H1 (cell line): Measurements from ENCODE around the gene SON. TPM values are rescaled to one million over a fixed set of nuclear protein-coding genes. Genes with fewer than 3 reads are reported as not detected.

ENCODE experiments used
- ASH2L ChIP-seq: fragments of 200-600, 300-600 bp; sonication (generic); IDR thresholded peaks from one replicate; pipeline ENCODE4 v1.7.1; 2017; ENCODE audit warnings: low read length
- BACH1 ChIP-seq: IDR thresholded peaks from 2 replicates; pipeline ENCODE4 v1.6.1; 2012; ENCODE audit warnings: low read length, improper control_type of control experiment
- CBX5 ChIP-seq: fragments of 300-800, 300-1000 bp; sonication (generic); IDR thresholded peaks from 2 replicates; pipeline ENCODE4 v1.7.1; 2016; ENCODE audit warnings: antibody characterized with exemption, low read length, low read depth
- CHD7 ChIP-seq: fragments of 300-600 bp; sonication (generic); IDR thresholded peaks from 2 replicates; pipeline ENCODE4 v1.7.1; 2012; ENCODE audit warnings: low read length, moderate library complexity, mild to moderate bottlenecking, inconsistent platforms; ENCODE audit not compliant: insufficient replicate concordance
- EZH2 ChIP-seq: fragments of 200-600 bp; sonication (generic); IDR thresholded peaks from 2 replicates; pipeline ENCODE4 v1.7.1; 2012; ENCODE audit warnings: low read depth, mild to moderate bottlenecking, moderate library complexity, low read length, inconsistent platforms; ENCODE audit not compliant: severe bottlenecking
- HDAC2 ChIP-seq, 2 experiments: fragments of 300-600 bp in 1 of 2; sonication (generic) in 1 of 2; IDR thresholded peaks; 2 replicates each; pipeline ENCODE4 v1.6.1; 2011 to 2012; ENCODE audit warnings: low read depth in 2 of 2, low read length in 2 of 2, mild to moderate bottlenecking in 2 of 2, moderate library complexity in 2 of 2, borderline replicate concordance in 1 of 2, inconsistent platforms in 1 of 2
- SIRT6 ChIP-seq: IDR thresholded peaks from one replicate; pipeline ENCODE4 v1.7.1; 2012; ENCODE audit warnings: low read length, inconsistent platforms
- SRF ChIP-seq: IDR thresholded peaks from 2 replicates; pipeline ENCODE4 v1.6.1; 2011; ENCODE audit warnings: mild to moderate bottlenecking, low read depth, low read length, moderate library complexity
- polyA plus RNA-seq, 7 experiments: library from polyadenylated mRNA; depleted of rRNA in 3 of 7; stranded (reverse) in 5 of 7; unstranded in 2 of 7; fragments of >200 nt in 5 of 7; fragments of 200-250 nt in 2 of 7; gene quantifications; 1 replicate in 5 of 7; 2 replicates in 1 of 7; 4 replicates in 1 of 7; pipeline versions ENCODE4 v1.2.1 to v1.2.3, GENCODE V29; 2011 to 2013; ENCODE audit warnings: missing spikeins in 2 of 7, mixed read lengths in 2 of 7
- total RNA-seq: library from RNA; stranded (reverse); fragmentation: NEBNext Ultra II Directional; extraction: Animal tissue kit (Norgen Biotek cat#: 25700); gene quantifications from 2 replicates; pipeline ENCODE4 v1.2.1, GENCODE V29; 2021
- TF ChIP-seq, protein P1 (sequence below): IDR thresholded peaks from 2 replicates; pipeline ENCODE4 v1.6.1; 2011; ENCODE audit warnings: low read length, improper control_type of control experiment

The SON gene
- total and polyA plus RNA-seq, 2 of the 8 experiments (the other 6 are each of a cell fraction or from before 2014, with no cell fraction given) = 122 to 274 TPM

DNA sequence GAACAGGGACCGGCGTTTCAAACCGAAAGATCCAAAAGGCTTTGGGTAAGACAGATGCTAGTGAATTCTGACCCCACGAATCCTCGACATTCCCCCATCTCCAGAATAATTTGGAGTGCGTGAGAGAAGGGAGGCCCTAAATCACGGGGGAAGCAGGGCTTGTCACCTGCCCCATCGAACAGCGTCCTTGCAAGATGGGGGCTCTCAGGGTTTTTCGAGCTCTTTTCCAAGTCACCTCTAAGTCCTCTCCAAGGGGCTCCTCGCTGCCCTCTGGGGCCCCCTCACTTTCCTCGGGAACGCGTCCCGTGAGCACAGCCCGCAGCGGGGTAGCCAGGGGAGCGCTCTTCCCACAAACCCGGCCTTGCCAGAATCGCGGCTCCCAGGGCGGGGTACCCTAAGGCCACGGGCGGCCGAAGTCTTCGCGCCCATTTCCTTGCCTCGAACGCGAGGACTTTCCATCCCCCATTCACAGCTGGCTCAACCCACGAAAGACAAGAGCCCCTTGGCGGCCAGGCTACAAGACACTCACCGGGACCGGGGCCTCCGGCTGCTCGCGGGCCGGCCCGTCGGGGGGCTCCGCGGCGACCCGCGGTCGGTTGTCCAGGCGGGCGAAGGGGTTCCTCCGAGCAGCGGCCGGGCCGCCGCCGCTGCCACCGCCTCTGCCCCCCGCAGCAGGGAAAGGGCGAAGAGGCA lies 45.1 kb downstream of the SON start (continued):
- TF ChIP-seq CHD7 (no peak), EZH2 (peak; percentile 37), HDAC2 (IDR thresholded peaks at IDR 0.05; ENCODE audit: borderline replicate concordance in 1 of 2, low read depth in 2 of 2, low read length in 2 of 2) (0 out of 4 replicates have a peak, but pooled peaks of 1 of the 2 experiments have one; percentile 58), SIRT6 (no peak), ASH2L (peak; percentile 34), SRF (no peak), CBX5 (no peak), BACH1 (0 out of 2 replicates have a peak, but pooled peaks have one; percentile 14)
- TF ChIP-seq, protein P1, sequence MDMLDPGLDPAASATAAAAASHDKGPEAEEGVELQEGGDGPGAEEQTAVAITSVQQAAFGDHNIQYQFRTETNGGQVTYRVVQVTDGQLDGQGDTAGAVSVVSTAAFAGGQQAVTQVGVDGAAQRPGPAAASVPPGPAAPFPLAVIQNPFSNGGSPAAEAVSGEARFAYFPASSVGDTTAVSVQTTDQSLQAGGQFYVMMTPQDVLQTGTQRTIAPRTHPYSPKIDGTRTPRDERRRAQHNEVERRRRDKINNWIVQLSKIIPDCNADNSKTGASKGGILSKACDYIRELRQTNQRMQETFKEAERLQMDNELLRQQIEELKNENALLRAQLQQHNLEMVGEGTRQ = no peak
